K562 (cell line): ENCODE data around the gene MCL1. TPM values are rescaled to one million over a fixed set of nuclear protein-coding genes. Genes with fewer than 3 reads are reported as not detected.

ENCODE experiments used
- BRD4 ChIP-seq: fragments of 200-600 bp; sonication (generic); IDR thresholded peaks from 2 replicates; pipeline ENCODE4 v1.6.1; 2017; ENCODE audit warnings: inconsistent platforms
- CEBPB ChIP-seq: fragments of 450-650 bp; IDR thresholded peaks from 2 replicates; pipeline ENCODE4 v1.6.1; 2016; ENCODE audit warnings: missing genetic modification characterization, missing compliant biosample characterization
- CEBPG ChIP-seq, 3 experiments: fragments of 200-800 bp in 1 of 3; sonication (Bioruptor generic) in 1 of 3; sonication (generic) in 1 of 3; formaldehyde crosslinking in 1 of 3; IDR thresholded peaks in 2 of 3; conservative IDR thresholded peaks in 1 of 3; 2 replicates each; pipeline versions ENCODE4 v1.6.1 to v1.8.0; 2016 to 2022; ENCODE audit warnings: missing compliant biosample characterization in 2 of 3, missing genetic modification characterization in 2 of 3, mild to moderate bottlenecking in 1 of 3, missing genetic modification reagents in 1 of 3
- DNMT1 ChIP-seq: fragments of 450-650 bp; IDR thresholded peaks from 2 replicates; pipeline ENCODE4 v1.6.1; 2016; ENCODE audit warnings: antibody characterized with exemption, mild to moderate bottlenecking
- FUS ChIP-seq: fragments of 200-400 bp; formaldehyde crosslinking; optimal IDR thresholded peaks from 2 replicates; pipeline ENCODE3; 2017; ENCODE audit warnings: low read depth, low read length
- KDM5B ChIP-seq: fragments of 200-600 bp; sonication (generic); IDR thresholded peaks from 2 replicates; pipeline ENCODE4 v1.6.1; 2012; ENCODE audit warnings: low read depth, mild to moderate bottlenecking, moderate library complexity, low read length, control low read depth, inconsistent platforms; ENCODE audit not compliant: insufficient replicate concordance
- LARP7 ChIP-seq: fragments of 450-650 bp; IDR thresholded peaks from 2 replicates; pipeline ENCODE4 v1.6.1; 2016
- MTA2 ChIP-seq: fragments of 450-650 bp; IDR thresholded peaks from 2 replicates; pipeline ENCODE4 v1.6.1; 2016; ENCODE audit warnings: low read depth
- POLR2A ChIP-seq: fragments of 450-650 bp; conservative IDR thresholded peaks from 2 replicates; pipeline ENCODE4 v1.6.1; 2016
- POLR2AphosphoS5 ChIP-seq: IDR thresholded peaks from 2 replicates; pipeline ENCODE4 v1.6.1; 2011; ENCODE audit warnings: mild to moderate bottlenecking, low read depth, low read length, moderate library complexity; ENCODE audit not compliant: control insufficient read depth, insufficient read depth
- RB1 ChIP-seq: fragments of 450-650 bp; IDR thresholded peaks from 2 replicates; pipeline ENCODE4 v1.6.1; 2017; ENCODE audit warnings: low read depth, mild to moderate bottlenecking
- RBFOX2 ChIP-seq: fragments of 200-400 bp; formaldehyde crosslinking; IDR thresholded peaks from 2 replicates; pipeline ENCODE4 v1.6.1; 2017; ENCODE audit warnings: low read depth, mild to moderate bottlenecking, low read length, moderate library complexity
- SIRT6 ChIP-seq: IDR thresholded peaks from one replicate; pipeline ENCODE4 v1.6.1; 2012; ENCODE audit warnings: low read depth, mild to moderate bottlenecking, control low read depth, inconsistent platforms, low read length, moderate library complexity
- SRSF9 ChIP-seq: fragments of 200-400 bp; formaldehyde crosslinking; IDR thresholded peaks from 2 replicates; pipeline ENCODE4 v1.6.1; 2017; ENCODE audit warnings: low read depth, low read length, borderline replicate concordance
- TCFL5 ChIP-seq: fragments of 250-450 bp; sonication (Bioruptor Pico); conservative IDR thresholded peaks from 2 replicates; pipeline ENCODE4 v1.6.1; 2021; ENCODE audit warnings: mild to moderate bottlenecking, moderate library complexity, matching md5 sums
- ZNF668 ChIP-seq: fragments of 250-450 bp; sonication (Bioruptor Pico); IDR thresholded peaks from 2 replicates; pipeline ENCODE4 v1.8.0; 2022; ENCODE audit warnings: mild to moderate bottlenecking, inconsistent platforms
- polyA plus RNA-seq, 8 experiments: library from polyadenylated mRNA; depleted of rRNA in 4 of 8; stranded (reverse) in 5 of 8; unstranded in 3 of 8; fragments of >200 nt; fragmentation: Nextera tagmentation in 2 of 8; fragmentation: Illumina TruSeq in 1 of 8; extraction: Ambion mirVana in 2 of 8; extraction: Trizol in 1 of 8; gene quantifications; 2 replicates each; pipeline versions ENCODE4 v1.2.1 to v1.2.3, GENCODE V29; 2011 to 2014; ENCODE audit warnings: inconsistent platforms in 1 of 8, missing spikeins in 1 of 8
- total RNA-seq, 7 experiments: library from RNA; depleted of rRNA in 6 of 7; stranded (reverse); fragments of >200 nt in 6 of 7; fragmentation: Illumina TruSeq in 2 of 7; extraction: Trizol in 2 of 7; gene quantifications; 2 replicates each; pipeline versions ENCODE4 v1.2.1 to v1.2.3, GENCODE V29; 2011 to 2021; ENCODE audit warnings: low replicate concordance in 1 of 7
- TF ChIP-seq, protein P1 (sequence below): sonication (generic); formaldehyde crosslinking; IDR thresholded peaks from 2 replicates; pipeline ENCODE4 v1.8.0; 2023; ENCODE audit warnings: mild to moderate bottlenecking, missing genetic modification reagents
- TF ChIP-seq, protein P2 (sequence below): sonication (generic); formaldehyde crosslinking; IDR thresholded peaks from 2 replicates; pipeline ENCODE4 v1.4.0; 2020; ENCODE audit warnings: mild to moderate bottlenecking, missing genetic modification reagents
- TF ChIP-seq, protein P3 (sequence below): fragments of 250-450 bp; sonication (Bioruptor Pico); IDR thresholded peaks from 2 replicates; pipeline ENCODE4 v1.8.0; 2022; ENCODE audit warnings: moderate library complexity, mild to moderate bottlenecking, inconsistent platforms

The MCL1 gene
- total and polyA plus RNA-seq, 9 of the 15 experiments (the other 6 are each of a cell fraction or from before 2014, with no cell fraction given) = 27.1 to 224 (median 138) TPM

DNA sequence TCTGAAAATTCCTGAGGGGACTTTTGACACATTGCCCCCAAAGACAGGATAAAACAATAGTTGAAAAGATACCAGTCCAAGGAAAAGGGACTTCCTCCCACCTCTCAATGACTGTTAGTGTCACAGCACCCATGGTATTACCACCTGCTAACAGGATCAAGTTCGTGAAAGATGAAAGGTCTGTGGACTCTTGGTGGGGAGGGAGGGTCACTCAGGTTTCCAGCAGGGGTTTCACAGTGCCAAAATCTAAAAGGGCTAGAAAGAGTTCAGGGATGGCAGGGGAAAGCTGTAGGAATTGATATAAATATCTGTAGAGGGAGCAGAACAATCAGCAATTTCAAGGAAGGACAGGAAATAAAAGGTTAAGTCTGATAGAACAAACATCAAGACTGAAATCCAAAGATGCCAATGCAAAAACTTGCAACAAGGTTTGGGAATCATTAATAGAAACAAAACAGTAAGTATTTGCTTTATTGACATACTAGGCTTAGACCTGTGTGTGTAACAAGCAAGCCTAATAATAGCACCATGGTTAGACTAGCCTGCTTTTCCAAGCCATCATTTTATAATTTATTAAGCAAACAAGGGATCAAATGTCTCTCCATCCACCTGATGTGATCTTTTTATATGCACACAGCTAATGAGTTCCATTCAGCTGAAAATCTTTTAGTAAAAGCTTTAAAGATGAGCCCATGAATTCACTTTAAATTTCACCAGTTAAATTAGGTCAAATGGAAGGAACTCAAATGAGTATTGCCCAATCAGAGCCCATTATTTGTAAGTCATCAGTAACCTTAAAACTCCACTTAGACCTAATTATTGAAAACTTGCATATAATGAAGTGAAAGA lies 3.7 kb downstream of the MCL1 start (continued):
- TF ChIP-seq, protein P1, sequence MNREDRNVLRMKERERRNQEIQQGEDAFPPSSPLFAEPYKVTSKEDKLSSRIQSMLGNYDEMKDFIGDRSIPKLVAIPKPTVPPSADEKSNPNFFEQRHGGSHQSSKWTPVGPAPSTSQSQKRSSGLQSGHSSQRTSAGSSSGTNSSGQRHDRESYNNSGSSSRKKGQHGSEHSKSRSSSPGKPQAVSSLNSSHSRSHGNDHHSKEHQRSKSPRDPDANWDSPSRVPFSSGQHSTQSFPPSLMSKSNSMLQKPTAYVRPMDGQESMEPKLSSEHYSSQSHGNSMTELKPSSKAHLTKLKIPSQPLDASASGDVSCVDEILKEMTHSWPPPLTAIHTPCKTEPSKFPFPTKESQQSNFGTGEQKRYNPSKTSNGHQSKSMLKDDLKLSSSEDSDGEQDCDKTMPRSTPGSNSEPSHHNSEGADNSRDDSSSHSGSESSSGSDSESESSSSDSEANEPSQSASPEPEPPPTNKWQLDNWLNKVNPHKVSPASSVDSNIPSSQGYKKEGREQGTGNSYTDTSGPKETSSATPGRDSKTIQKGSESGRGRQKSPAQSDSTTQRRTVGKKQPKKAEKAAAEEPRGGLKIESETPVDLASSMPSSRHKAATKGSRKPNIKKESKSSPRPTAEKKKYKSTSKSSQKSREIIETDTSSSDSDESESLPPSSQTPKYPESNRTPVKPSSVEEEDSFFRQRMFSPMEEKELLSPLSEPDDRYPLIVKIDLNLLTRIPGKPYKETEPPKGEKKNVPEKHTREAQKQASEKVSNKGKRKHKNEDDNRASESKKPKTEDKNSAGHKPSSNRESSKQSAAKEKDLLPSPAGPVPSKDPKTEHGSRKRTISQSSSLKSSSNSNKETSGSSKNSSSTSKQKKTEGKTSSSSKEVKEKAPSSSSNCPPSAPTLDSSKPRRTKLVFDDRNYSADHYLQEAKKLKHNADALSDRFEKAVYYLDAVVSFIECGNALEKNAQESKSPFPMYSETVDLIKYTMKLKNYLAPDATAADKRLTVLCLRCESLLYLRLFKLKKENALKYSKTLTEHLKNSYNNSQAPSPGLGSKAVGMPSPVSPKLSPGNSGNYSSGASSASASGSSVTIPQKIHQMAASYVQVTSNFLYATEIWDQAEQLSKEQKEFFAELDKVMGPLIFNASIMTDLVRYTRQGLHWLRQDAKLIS (CRISPR knock-in tag) = no peak
- TF ChIP-seq, protein P2, sequence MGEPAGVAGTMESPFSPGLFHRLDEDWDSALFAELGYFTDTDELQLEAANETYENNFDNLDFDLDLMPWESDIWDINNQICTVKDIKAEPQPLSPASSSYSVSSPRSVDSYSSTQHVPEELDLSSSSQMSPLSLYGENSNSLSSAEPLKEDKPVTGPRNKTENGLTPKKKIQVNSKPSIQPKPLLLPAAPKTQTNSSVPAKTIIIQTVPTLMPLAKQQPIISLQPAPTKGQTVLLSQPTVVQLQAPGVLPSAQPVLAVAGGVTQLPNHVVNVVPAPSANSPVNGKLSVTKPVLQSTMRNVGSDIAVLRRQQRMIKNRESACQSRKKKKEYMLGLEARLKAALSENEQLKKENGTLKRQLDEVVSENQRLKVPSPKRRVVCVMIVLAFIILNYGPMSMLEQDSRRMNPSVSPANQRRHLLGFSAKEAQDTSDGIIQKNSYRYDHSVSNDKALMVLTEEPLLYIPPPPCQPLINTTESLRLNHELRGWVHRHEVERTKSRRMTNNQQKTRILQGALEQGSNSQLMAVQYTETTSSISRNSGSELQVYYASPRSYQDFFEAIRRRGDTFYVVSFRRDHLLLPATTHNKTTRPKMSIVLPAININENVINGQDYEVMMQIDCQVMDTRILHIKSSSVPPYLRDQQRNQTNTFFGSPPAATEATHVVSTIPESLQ (CRISPR knock-in tag) = no peak
- TF ChIP-seq CEBPG (CRISPR knock-in tag; IDR thresholded peaks at IDR 0.05) (no peak), CEBPG (tag; conservative IDR thresholded peaks at IDR 0.05 in 1 of 2, IDR thresholded peaks at IDR 0.05 in 1 of 2) (peak; percentile 81 to 96), KDM5B (peak; percentile 40), POLR2A (peak; percentile 41; the same call in 1 of the 2 replicates), BRD4 (0 out of 2 replicates have a peak, but pooled peaks have one; percentile 26), MTA2 (no peak), TCFL5 (CRISPR knock-in tag) (no peak), SRSF9 (no peak), LARP7 (no peak), DNMT1 (no peak), CEBPB (tag) (peak; percentile 90), POLR2AphosphoS5 (peak; percentile 59; the same call in 1 of the 2 replicates), ZNF668 (CRISPR knock-in tag) (no peak), RBFOX2 (peak; percentile 44; the same call in 1 of the 2 replicates), RB1 (no peak), FUS (peak; percentile 23), SIRT6 (no peak)
- TF ChIP-seq, protein P3, sequence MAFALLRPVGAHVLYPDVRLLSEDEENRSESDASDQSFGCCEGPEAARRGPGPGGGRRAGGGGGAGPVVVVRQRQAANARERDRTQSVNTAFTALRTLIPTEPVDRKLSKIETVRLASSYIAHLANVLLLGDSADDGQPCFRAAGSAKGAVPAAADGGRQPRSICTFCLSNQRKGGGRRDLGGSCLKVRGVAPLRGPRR = no peak
